ENCODE measurements around the gene KRTAP2-4. TPM values are rescaled to one million over a fixed set of nuclear protein-coding genes. Genes with fewer than 3 reads are reported as not detected.
"Not testable (repeated sequence)": the region's sequence is repeated elsewhere in the genome, so short reads cannot be mapped to it uniquely, and the experiment has no call there.

Gene KRTAP2-4
- total and polyA plus RNA-seq, 4 donors = not detected

- no peak for TF ChIP-seq ZBTB33 (IDR thresholded peaks at IDR 0.05)
- TF ChIP-seq EGR1 (IDR thresholded peaks at IDR 0.05; ENCODE audit: low read depth in 2 of 2) = no peak
- no peak for TF ChIP-seq RXRA (IDR thresholded peaks at IDR 0.05)
- TF ChIP-seq MAX (IDR thresholded peaks at IDR 0.05) = no peak
- TF ChIP-seq YY1 (IDR thresholded peaks at IDR 0.05) = no peak
- no peak for TF ChIP-seq HNF4G (IDR thresholded peaks at IDR 0.05)
- no peak for TF ChIP-seq FOXA1 (IDR thresholded peaks at IDR 0.05)
- TF ChIP-seq NR2F2 (IDR thresholded peaks at IDR 0.05) = no peak
- TF ChIP-seq, protein P1, sequence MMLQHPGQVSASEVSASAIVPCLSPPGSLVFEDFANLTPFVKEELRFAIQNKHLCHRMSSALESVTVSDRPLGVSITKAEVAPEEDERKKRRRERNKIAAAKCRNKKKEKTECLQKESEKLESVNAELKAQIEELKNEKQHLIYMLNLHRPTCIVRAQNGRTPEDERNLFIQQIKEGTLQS (IDR thresholded peaks at IDR 0.05) = no peak
- TF ChIP-seq RAD21 (IDR thresholded peaks at IDR 0.05) = no peak
- no peak for TF ChIP-seq JUND (IDR thresholded peaks at IDR 0.05)
- no peak for TF ChIP-seq FOXA2 (IDR thresholded peaks at IDR 0.05)
- TF ChIP-seq, protein P2, sequence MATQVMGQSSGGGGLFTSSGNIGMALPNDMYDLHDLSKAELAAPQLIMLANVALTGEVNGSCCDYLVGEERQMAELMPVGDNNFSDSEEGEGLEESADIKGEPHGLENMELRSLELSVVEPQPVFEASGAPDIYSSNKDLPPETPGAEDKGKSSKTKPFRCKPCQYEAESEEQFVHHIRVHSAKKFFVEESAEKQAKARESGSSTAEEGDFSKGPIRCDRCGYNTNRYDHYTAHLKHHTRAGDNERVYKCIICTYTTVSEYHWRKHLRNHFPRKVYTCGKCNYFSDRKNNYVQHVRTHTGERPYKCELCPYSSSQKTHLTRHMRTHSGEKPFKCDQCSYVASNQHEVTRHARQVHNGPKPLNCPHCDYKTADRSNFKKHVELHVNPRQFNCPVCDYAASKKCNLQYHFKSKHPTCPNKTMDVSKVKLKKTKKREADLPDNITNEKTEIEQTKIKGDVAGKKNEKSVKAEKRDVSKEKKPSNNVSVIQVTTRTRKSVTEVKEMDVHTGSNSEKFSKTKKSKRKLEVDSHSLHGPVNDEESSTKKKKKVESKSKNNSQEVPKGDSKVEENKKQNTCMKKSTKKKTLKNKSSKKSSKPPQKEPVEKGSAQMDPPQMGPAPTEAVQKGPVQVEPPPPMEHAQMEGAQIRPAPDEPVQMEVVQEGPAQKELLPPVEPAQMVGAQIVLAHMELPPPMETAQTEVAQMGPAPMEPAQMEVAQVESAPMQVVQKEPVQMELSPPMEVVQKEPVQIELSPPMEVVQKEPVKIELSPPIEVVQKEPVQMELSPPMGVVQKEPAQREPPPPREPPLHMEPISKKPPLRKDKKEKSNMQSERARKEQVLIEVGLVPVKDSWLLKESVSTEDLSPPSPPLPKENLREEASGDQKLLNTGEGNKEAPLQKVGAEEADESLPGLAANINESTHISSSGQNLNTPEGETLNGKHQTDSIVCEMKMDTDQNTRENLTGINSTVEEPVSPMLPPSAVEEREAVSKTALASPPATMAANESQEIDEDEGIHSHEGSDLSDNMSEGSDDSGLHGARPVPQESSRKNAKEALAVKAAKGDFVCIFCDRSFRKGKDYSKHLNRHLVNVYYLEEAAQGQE (IDR thresholded peaks at IDR 0.05) = no peak
- TF ChIP-seq GABPA (IDR thresholded peaks at IDR 0.05 in 1 of 2, conservative IDR thresholded peaks at IDR 0.05 in 1 of 2) = no peak
- no peak for TF ChIP-seq TAF1 (conservative IDR thresholded peaks at IDR 0.05)
- no peak for TF ChIP-seq HNF4A (conservative IDR thresholded peaks at IDR 0.05)
- no peak for TF ChIP-seq SP1 (IDR thresholded peaks at IDR 0.05)
- TF ChIP-seq CTCF (IDR thresholded peaks at IDR 0.05; ENCODE audit: low read depth, low read length, missing input control) = no peak
- whole genome bisulfite sequencing = 82% methylated on average over 7 of the region's 7 CpGs
- no peak overlapping the region for H3K4me3 ChIP-seq (ENCODE audit: low read depth in 1 of 3, low read length in 3 of 3)
- H3K27ac ChIP-seq (ENCODE audit: low read depth in 1 of 2, low read length in 2 of 2) = no peak overlapping the region
- DNase-seq (ENCODE audit: low spot score) = no peak
- H3K9me3 ChIP-seq (ENCODE audit: control insufficient read depth in 4 of 4, low read length in 3 of 4) = no peaks in the 10 kb centered on the region
- no peaks in the 10 kb centered on the region for H3K4me1 ChIP-seq (ENCODE audit: control insufficient read depth in 4 of 4, insufficient read depth in 4 of 4, low read length in 3 of 4)
- no peak overlapping the region for H3K9ac ChIP-seq (ENCODE audit: low read depth in 1 of 2, low read length in 2 of 2)
- peaks cover 0 to 2% (median 0%) of the 10 kb centered on the region in 4 donors for H3K27me3 ChIP-seq (ENCODE audit: control insufficient read depth in 4 of 4, insufficient read depth in 4 of 4, low read length in 3 of 4)
- no peaks in the 10 kb centered on the region for H3K36me3 ChIP-seq (ENCODE audit: control insufficient read depth in 4 of 4, insufficient read depth in 3 of 4, low read depth in 1 of 4, low read length in 3 of 4)
Measured at GRCh38 chr17:41096055-41096454, 30.4 kb upstream of the KRTAP2-4 start.

GRCh38 chr17:41088760-41089352 lies 23.2 kb upstream of the KRTAP2-4 start:
- not testable (repeated sequence) for H3K27ac ChIP-seq (ENCODE audit: low read depth in 1 of 2, low read length in 2 of 2); H3K4me1 ChIP-seq (ENCODE audit: control insufficient read depth in 4 of 4, insufficient read depth in 4 of 4, low read length in 3 of 4); H3K9me3 ChIP-seq (ENCODE audit: control insufficient read depth in 4 of 4, low read length in 3 of 4); DNase-seq (ENCODE audit: low spot score); H3K27me3 ChIP-seq (ENCODE audit: control insufficient read depth in 4 of 4, insufficient read depth in 4 of 4, low read length in 3 of 4); H3K9ac ChIP-seq (ENCODE audit: low read depth in 1 of 2, low read length in 2 of 2); H3K36me3 ChIP-seq (ENCODE audit: control insufficient read depth in 4 of 4, insufficient read depth in 3 of 4, low read depth in 1 of 4, low read length in 3 of 4); H3K4me3 ChIP-seq (ENCODE audit: low read depth in 1 of 3, low read length in 3 of 3)
- WGBS = 46% methylated on average over 4 of the region's 4 CpGs

DNA sequence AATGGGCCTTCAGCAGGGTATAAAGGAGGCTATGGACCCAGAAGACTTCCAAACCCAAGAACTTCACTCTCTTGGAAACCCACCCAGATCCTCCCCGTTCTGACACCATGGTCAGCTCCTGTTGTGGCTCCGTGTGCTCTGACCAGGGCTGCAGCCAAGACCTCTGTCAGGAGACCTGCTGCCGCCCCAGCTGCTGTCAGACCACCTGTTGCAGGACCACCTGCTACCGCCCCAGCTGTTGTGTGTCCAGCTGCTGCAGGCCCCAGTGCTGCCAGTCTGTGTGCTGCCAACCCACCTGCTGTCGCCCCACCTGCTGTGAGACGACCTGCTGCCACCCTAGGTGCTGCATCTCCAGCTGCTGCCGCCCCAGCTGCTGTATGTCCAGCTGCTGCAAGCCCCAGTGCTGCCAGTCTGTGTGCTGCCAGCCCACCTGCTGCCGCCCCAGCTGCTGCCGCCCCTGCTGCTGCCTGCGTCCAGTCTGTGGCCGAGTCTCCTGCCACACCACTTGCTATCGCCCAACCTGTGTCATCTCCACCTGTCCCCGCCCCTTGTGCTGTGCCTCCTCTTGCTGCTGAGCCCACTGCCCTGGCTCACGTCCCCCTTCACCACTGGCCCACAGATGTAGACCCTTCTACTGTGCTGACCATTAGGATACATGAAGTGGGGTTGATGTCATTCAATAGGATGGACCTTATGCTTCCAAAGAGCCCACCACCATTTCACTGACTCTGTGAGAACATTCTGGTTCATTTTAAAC lies 18.6 kb upstream of the KRTAP2-4 start, which contains the start of gene KRTAP4-7:
TSS of gene KRTAP4-7 (plus strand) at position 51 of the 757 bp plus-strand sequence. CDS start at position 108, 57 bp downstream.
- H3K36me3 ChIP-seq (ENCODE audit: control insufficient read depth in 4 of 4, insufficient read depth in 3 of 4, low read depth in 1 of 4, low read length in 3 of 4); H3K27ac ChIP-seq (ENCODE audit: low read depth in 1 of 2, low read length in 2 of 2); H3K9ac ChIP-seq (ENCODE audit: low read depth in 1 of 2, low read length in 2 of 2); H3K4me1 ChIP-seq (ENCODE audit: control insufficient read depth in 4 of 4, insufficient read depth in 4 of 4, low read length in 3 of 4); H3K9me3 ChIP-seq (ENCODE audit: control insufficient read depth in 4 of 4, low read length in 3 of 4); H3K4me3 ChIP-seq (ENCODE audit: low read depth in 1 of 3, low read length in 3 of 3); DNase-seq (ENCODE audit: low spot score); H3K27me3 ChIP-seq (ENCODE audit: control insufficient read depth in 4 of 4, insufficient read depth in 4 of 4, low read length in 3 of 4): not testable (repeated sequence)
- WGBS = 77% methylated on average over 12 of the region's 14 CpGs
